Measurements from ENCODE around the gene MMP23B.
"Not testable (repeated sequence)": the region's sequence is repeated elsewhere in the genome, so short reads cannot be mapped to it uniquely, and the experiment has no call there.

The MMP23B gene

GRCh38 chr1:1636621-1637478, 4.9 kb downstream of the MMP23B start:
- not testable (repeated sequence) for FAIRE-seq

- not testable (repeated sequence) for FAIRE-seq
These were observed 5.5 kb downstream of the MMP23B start for GRCh38 chr1:1637479-1637875.

- not testable (repeated sequence) for FAIRE-seq
These were observed 6.6 kb downstream of the MMP23B start for GRCh38 chr1:1638528-1638927.

GRCh38 chr1:1639368-1639767, 7.4 kb downstream of the MMP23B start:
- not testable (repeated sequence) for FAIRE-seq

GRCh38 chr1:1640081-1640480, 8.1 kb downstream of the MMP23B start:
- not testable (repeated sequence) for FAIRE-seq

- not testable (repeated sequence) for FAIRE-seq
These were observed 8.9 kb downstream of the MMP23B start for GRCh38 chr1:1640711-1641461.

GRCh38 chr1:1646326-1646725, 14.4 kb downstream of the MMP23B start:
- FAIRE-seq: not testable (repeated sequence)

- not testable (repeated sequence) for FAIRE-seq
These were observed 15.7 kb downstream of the MMP23B start for GRCh38 chr1:1647567-1648241.

- not testable (repeated sequence) for FAIRE-seq
These were observed 16.3 kb downstream of the MMP23B start for GRCh38 chr1:1648265-1648664.

GRCh38 chr1:1658583-1659549, 26.9 kb downstream of the MMP23B start, which contains the start of gene CDK11B:
CDK11B (minus strand) TSS chr1:1659004; CDS start chr1:1657485, 1,519 bp downstream.
- peak; percentile 97 for FAIRE-seq

- not testable (repeated sequence) for FAIRE-seq
These were observed 30.4 kb downstream of the MMP23B start for GRCh38 chr1:1662392-1662791.

- FAIRE-seq: not testable (repeated sequence)
These were observed 31.0 kb downstream of the MMP23B start for GRCh38 chr1:1662830-1663560.

GRCh38 chr1:1664318-1664717, 32.3 kb downstream of the MMP23B start:
- not testable (repeated sequence) for FAIRE-seq

- no peak for FAIRE-seq
These were observed 33.2 kb downstream of the MMP23B start for GRCh38 chr1:1664941-1665814.

GRCh38 chr1:1665815-1666251, 33.9 kb downstream of the MMP23B start:
- no peak for FAIRE-seq

GRCh38 chr1:1666526-1666925, 34.6 kb downstream of the MMP23B start:
- no peak for FAIRE-seq

GRCh38 chr1:1669468-1670440, 37.8 kb downstream of the MMP23B start:
- FAIRE-seq: no peak

GRCh38 chr1:1670866-1671265, 38.9 kb downstream of the MMP23B start:
- FAIRE-seq: no peak

Measured in G401.6 (cell line).